ENCODE data around the gene NELL2. TPM values are rescaled to one million over a fixed set of nuclear protein-coding genes. Genes with fewer than 3 reads are reported as not detected.

NELL2 gene
- total RNA-seq, 1 experiment from 2014 or later = 1.1 TPM

GRCh38 chr12:44628180-44628579 is 247.9 kb downstream of the NELL2 start (continued):
- TF ChIP-seq, protein P1, sequence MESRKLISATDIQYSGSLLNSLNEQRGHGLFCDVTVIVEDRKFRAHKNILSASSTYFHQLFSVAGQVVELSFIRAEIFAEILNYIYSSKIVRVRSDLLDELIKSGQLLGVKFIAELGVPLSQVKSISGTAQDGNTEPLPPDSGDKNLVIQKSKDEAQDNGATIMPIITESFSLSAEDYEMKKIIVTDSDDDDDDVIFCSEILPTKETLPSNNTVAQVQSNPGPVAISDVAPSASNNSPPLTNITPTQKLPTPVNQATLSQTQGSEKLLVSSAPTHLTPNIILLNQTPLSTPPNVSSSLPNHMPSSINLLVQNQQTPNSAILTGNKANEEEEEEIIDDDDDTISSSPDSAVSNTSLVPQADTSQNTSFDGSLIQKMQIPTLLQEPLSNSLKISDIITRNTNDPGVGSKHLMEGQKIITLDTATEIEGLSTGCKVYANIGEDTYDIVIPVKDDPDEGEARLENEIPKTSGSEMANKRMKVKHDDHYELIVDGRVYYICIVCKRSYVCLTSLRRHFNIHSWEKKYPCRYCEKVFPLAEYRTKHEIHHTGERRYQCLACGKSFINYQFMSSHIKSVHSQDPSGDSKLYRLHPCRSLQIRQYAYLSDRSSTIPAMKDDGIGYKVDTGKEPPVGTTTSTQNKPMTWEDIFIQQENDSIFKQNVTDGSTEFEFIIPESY (IDR thresholded peaks at IDR 0.05; ENCODE audit: extremely low read depth, insufficient replicate concordance, low read length) = no peak

DNA sequence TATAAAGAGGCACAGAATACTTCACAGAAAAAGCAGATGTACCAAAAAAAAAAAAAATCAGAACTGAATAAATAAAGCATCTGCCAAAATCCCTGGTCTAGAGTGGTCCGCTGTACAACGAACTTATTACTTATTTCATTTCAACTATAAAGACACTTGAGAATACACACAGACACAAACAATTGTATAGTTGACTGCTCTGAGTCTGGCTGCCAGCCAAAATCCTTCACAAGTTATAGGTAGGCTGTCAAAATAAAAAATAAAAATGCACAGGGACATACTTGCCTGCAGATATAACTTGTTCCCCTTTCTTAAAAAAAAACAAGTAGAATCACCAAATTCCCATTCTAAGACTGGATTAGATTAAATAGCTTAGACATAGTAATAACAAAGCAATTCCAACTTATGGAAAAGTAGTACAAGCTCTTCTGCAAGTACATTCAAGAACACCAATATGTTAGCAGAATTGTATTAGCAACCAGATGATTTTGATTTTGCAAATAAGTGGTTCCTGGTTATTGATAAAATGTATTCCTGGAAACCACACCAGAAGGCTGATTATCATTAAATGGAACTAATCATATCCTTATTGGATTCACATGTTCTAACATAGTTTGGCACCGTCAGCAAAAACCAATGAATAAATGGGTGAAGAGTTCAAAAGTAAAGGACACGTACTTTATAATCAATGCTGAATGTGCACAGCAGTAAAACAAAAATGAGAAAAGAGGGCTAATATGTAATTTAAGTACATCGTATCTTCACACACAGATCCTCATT is 248.5 kb downstream of the NELL2 start:
- no peaks in the 10 kb centered on the region for H3K36me3 ChIP-seq (ENCODE audit: control insufficient read depth in 1 of 2, insufficient read depth in 2 of 2, low read length in 2 of 2)
- ATAC-seq (no peak), DNase-seq (ENCODE audit: low read depth, low spot score) (no peak)
- no peak overlapping the region for H3K4me2 ChIP-seq (ENCODE audit: low read length)
- H2AFZ ChIP-seq (ENCODE audit: low read depth, low read length, poor library complexity, severe bottlenecking) = no peak overlapping the region
- no TSS peak for BruUV-seq (replicated peaks)
- intact Hi-C loops (cut with micrococcal nuclease) = no loop called here
- POLR2A ChIA-PET = no interaction called here
- H3K27ac ChIP-seq (ENCODE audit: low read depth, low read length) = no peak overlapping the region
- TF ChIP-seq POLR2AphosphoS5 (IDR thresholded peaks at IDR 0.05; ENCODE audit: low read depth, low read length) (no peak), TCF7L2 (IDR thresholded peaks at IDR 0.05; ENCODE audit: borderline replicate concordance, extremely low read depth, insufficient read depth, insufficient read length) (no peak), CEBPB (IDR thresholded peaks at IDR 0.05; ENCODE audit: low read depth) (no peak), EZH2phosphoT487 (IDR thresholded peaks at IDR 0.05; ENCODE audit: borderline replicate concordance) (no peak), REST (IDR thresholded peaks at IDR 0.05; ENCODE audit: low read depth) (no peak), RAD21 (IDR thresholded peaks at IDR 0.05; ENCODE audit: low read depth) (no peak), ZNF274 (IDR thresholded peaks at IDR 0.05; ENCODE audit: low read depth, low read length) (no peak), JUND (IDR thresholded peaks at IDR 0.05) (no peak), FOSL1 (IDR thresholded peaks at IDR 0.05; ENCODE audit: low read depth) (no peak)
- H3K27me3 ChIP-seq (ENCODE audit: insufficient read depth, low read length) = no peaks in the 10 kb centered on the region
- RAD21 ChIA-PET (ENCODE audit: low non-redundant PET in 1 of 2, low total read pairs in 2 of 2, uncharacterized antibody in 2 of 2, unreplicated experiment in 2 of 2) = no interaction called here
- H3K9ac ChIP-seq (ENCODE audit: low read length) = no peak overlapping the region
- no peaks in the 10 kb centered on the region for H4K20me1 ChIP-seq (ENCODE audit: insufficient read depth)
- no peaks in the 10 kb centered on the region for H3K4me1 ChIP-seq (ENCODE audit: control insufficient read depth in 1 of 2, insufficient read depth in 2 of 2, low read length in 2 of 2)
- no peaks in the 10 kb centered on the region for H3K9me3 ChIP-seq (ENCODE audit: control insufficient read depth in 1 of 2, insufficient read depth in 1 of 2, low read depth in 1 of 2, low read length in 2 of 2)
- H3K79me2 ChIP-seq (ENCODE audit: insufficient read depth, low read length) = no peaks in the 10 kb centered on the region
- H3K9me2 ChIP-seq (ENCODE audit: insufficient read depth) = no peaks in the 10 kb centered on the region; the same call in 1 of the 2 replicates
- CTCF ChIA-PET = no interaction called here
- no peak overlapping the region for H3K4me3 ChIP-seq (replicated peaks in 1 of 2; ENCODE audit: low read depth in 1 of 2, low read length in 2 of 2)

Data from HCT116 (cell line).